Measurements from ENCODE around the gene DNAJB13.

The DNAJB13 gene, protein sequence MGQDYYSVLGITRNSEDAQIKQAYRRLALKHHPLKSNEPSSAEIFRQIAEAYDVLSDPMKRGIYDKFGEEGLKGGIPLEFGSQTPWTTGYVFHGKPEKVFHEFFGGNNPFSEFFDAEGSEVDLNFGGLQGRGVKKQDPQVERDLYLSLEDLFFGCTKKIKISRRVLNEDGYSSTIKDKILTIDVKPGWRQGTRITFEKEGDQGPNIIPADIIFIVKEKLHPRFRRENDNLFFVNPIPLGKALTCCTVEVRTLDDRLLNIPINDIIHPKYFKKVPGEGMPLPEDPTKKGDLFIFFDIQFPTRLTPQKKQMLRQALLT

DNA sequence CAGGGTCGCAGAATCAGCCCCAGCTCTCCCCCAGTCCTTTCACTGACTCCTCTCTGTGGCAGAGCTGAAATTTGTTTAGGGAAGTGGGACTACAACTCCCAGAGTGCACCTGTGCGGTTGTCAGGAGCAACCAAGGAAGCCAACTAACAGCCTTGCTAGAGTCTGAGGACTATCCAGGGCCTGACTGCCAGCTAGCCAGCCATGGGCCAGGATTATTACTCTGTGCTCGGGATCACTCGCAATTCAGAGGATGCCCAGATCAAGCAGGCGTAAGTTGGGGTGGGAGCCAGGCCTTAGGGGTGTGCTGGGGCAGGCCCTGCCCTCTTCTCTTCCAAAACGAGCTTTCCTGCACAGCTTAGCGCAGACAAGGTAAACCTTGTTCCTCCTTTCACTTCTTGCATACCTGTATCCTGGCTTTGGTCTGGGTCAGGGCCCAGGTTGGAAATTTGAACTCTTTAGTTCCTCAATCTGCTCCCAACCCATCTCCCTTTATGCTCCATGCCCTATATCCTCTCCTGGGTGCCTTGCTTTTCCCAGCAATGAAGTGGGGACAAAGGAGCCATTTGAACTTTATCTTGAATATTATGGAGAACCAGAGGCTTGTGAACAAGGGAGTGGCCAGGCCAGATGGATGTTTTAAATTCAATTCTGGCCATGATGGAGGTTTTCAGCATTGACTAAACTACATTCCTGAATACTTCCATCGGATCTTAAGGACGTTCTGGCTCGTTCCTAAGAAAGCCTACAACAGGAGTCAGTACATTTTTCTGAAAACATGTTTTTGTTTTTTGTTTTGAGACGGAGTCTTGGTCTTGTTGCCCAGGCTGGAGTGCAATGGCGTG lies at the start of gene DNAJB13:
Gene DNAJB13, plus strand, starts transcription at position 158 of the 842 bp plus-strand sequence. Its CDS starts 44 bp downstream, at position 202.
- H3K36me3 ChIP-seq = no peaks in the 10 kb centered on the region
- H3K4me3 ChIP-seq (ENCODE audit: low read depth, low read length) = no peak within 1 kb of the TSS
- peak; percentile 48 for DNase-seq
- TF ChIP-seq, protein P1, sequence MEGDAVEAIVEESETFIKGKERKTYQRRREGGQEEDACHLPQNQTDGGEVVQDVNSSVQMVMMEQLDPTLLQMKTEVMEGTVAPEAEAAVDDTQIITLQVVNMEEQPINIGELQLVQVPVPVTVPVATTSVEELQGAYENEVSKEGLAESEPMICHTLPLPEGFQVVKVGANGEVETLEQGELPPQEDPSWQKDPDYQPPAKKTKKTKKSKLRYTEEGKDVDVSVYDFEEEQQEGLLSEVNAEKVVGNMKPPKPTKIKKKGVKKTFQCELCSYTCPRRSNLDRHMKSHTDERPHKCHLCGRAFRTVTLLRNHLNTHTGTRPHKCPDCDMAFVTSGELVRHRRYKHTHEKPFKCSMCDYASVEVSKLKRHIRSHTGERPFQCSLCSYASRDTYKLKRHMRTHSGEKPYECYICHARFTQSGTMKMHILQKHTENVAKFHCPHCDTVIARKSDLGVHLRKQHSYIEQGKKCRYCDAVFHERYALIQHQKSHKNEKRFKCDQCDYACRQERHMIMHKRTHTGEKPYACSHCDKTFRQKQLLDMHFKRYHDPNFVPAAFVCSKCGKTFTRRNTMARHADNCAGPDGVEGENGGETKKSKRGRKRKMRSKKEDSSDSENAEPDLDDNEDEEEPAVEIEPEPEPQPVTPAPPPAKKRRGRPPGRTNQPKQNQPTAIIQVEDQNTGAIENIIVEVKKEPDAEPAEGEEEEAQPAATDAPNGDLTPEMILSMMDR (IDR thresholded peaks at IDR 0.05; ENCODE audit: low read depth, low read length) = no peak
- no peaks in the 10 kb centered on the region for H3K9me3 ChIP-seq (ENCODE audit: severe bottlenecking)
- no peak within 1 kb of the TSS for H3K27ac ChIP-seq
- H3K27me3 ChIP-seq (ENCODE audit: insufficient read depth, low read depth, severe bottlenecking) = no peaks in the 10 kb centered on the region

DNA sequence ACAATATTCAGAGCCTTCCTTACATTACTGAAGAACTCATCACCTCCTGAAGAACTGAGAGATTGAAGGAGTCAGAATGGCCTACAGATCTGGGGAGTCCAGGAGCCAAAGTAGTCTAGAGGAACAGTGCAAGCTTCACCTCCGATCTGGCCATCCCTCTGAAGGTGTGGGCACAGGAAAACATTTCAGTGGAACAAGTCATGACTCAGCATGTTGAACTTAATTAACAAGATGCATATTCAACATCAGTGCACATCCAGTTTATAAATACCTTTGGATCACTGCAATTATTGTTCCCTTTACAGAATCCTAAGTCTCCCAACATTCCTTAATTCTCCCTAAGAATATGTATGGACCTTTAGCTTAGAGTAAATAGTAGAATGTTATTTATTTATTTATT lies 48.5 kb upstream of the DNAJB13 start:
- Histone ChIP-seq H3K36me3 (peaks cover 19% of the 10 kb centered on the region), H3K27me3 (ENCODE audit: insufficient read depth, low read depth, severe bottlenecking) (no peaks in the 10 kb centered on the region), H3K4me3 (ENCODE audit: low read depth, low read length) (no peak overlapping the region), H3K9me3 (ENCODE audit: severe bottlenecking) (no peaks in the 10 kb centered on the region), H3K27ac (no peak overlapping the region)
- TF ChIP-seq, protein P1 (IDR thresholded peaks at IDR 0.05; ENCODE audit: low read depth, low read length) = no peak
- DNase-seq = no peak

DNA sequence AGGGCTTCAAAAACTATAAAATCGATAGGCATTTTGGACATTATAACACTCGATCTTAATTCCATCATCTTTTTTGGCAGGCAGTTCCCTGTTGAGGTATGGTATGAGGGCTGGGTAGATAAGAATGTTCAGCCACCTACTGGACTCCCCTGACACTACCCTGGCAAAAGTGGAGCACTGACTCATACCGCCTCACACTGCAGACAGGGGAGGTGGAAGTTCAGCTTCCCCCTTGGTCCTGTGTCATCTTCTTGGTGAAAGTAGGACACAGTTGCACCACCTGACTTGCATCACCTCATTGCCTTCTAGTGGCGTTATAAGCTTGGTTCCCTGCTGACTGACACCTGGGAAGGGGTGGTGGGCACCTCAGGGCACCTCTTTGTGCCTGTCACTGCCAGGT lies 43.6 kb upstream of the DNAJB13 start:
- Histone ChIP-seq H3K27me3 (ENCODE audit: insufficient read depth, low read depth, severe bottlenecking) (no peaks in the 10 kb centered on the region), H3K9me3 (ENCODE audit: severe bottlenecking) (no peaks in the 10 kb centered on the region), H3K27ac (no peak overlapping the region), H3K36me3 (peaks cover 10% of the 10 kb centered on the region), H3K4me3 (ENCODE audit: low read depth, low read length) (no peak overlapping the region)
- DNase-seq = no peak
- TF ChIP-seq, protein P1 (IDR thresholded peaks at IDR 0.05; ENCODE audit: low read depth, low read length) = no peak

DNA sequence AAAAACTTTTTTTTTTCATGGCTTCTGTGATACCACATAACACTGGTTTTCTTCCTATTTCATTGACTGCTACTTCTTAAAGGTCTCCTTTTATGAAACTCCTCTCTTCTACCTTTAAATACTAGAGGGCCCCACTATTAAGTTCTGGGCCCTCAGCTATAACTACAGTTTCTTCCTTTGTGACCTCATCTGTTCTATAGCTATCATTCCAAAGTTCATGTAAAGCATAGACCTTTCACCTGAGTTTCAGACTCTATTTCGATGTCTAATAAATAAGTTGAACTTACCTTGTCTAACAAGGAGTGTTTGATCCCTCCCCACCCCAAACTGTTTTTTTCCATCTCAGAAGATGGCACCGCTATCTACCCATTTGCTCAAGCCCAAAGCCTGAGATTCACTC lies 38.8 kb upstream of the DNAJB13 start:
- DNase-seq = no peak
- TF ChIP-seq, protein P1 (IDR thresholded peaks at IDR 0.05; ENCODE audit: low read depth, low read length) = no peak

DNA sequence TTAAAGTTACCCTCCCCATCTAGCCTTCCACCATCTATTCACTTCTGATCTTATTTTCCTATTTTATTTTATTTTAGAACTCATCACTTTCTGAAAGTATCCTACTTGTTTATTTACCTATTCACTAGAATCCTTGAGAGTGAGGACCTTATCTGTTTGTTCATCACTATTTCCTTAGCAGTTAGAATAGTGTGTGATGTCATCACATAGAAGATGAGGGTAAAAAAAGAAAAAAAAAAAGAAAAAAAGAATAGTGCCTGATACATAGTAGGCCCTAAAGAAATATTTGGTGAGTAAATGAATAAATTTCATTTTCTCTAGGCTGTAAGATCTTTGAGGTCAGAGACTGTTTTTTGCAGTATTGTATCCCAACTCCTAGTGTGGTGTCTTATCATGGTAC lies 37.4 kb upstream of the DNAJB13 start:
- Histone ChIP-seq H3K9me3 (ENCODE audit: severe bottlenecking) (no peaks in the 10 kb centered on the region), H3K27ac (no peak overlapping the region), H3K36me3 (peaks cover 30% of the 10 kb centered on the region), H3K4me3 (ENCODE audit: low read depth, low read length) (no peak overlapping the region), H3K27me3 (ENCODE audit: insufficient read depth, low read depth, severe bottlenecking) (no peaks in the 10 kb centered on the region)
- TF ChIP-seq, protein P1 (IDR thresholded peaks at IDR 0.05; ENCODE audit: low read depth, low read length) = no peak
- DNase-seq = no peak

More for the DNA sequence above, 38.8 kb upstream of the DNAJB13 start:
- Histone ChIP-seq H3K9me3 (ENCODE audit: severe bottlenecking) (no peaks in the 10 kb centered on the region), H3K27me3 (ENCODE audit: insufficient read depth, low read depth, severe bottlenecking) (no peaks in the 10 kb centered on the region), H3K4me3 (ENCODE audit: low read depth, low read length) (no peak overlapping the region), H3K27ac (no peak overlapping the region), H3K36me3 (peaks cover 22% of the 10 kb centered on the region)
